ENCODE results near the gene KRTAP5-4.

Gene KRTAP5-4

DNA sequence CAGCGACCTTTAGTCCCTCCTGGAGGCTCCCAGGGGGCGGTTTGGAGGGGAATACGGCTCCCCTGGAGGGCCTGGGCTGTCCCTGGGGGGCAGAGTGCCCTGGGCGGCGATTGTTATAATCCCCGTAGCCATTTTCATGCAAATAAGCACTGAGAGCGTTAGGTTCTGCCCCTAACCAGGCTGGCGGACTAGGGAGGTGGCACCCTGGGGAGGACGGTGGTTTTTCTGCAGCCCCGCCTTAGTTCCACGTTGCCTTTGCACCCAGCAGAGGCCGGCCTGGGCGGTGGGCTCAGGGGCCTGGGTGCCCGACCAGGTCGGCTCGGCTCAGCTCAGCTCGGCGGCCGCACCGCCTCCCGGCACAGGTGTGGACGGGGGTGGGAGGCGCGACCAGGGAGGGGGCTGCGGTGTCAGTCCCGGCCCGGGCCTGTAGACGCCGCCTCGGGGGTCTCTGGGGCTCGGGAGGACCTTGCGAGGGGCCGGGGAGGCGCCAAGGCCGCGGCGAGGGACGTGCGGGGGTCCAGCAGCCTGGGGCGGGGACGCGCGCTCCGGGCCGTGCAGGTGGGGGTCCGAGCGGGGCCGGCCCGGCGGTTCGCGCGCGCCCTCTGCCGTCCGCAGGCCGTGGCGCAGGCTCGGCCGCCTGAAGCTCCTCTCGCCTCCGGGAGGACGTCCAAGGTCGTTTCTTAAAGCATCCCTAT lies 47.6 kb downstream of the KRTAP5-4 start:
- no peak overlapping the region for H3K27ac ChIP-seq (ENCODE audit: insufficient read depth in 1 of 2, low read depth in 1 of 2, low read length in 2 of 2, poor library complexity in 1 of 2, severe bottlenecking in 2 of 2)
- H3K27me3 ChIP-seq (replicated peaks in 2 of 5; ENCODE audit: control insufficient read depth in 4 of 5, insufficient read depth in 5 of 5, low read length in 4 of 5) = peaks cover 4 to 82% (median 24%) of the 10 kb centered on the region in 5 experiments
- WGBS (ENCODE audit: insufficient coverage) = 2% methylated on average over 50 of the region's 64 CpGs

DNA sequence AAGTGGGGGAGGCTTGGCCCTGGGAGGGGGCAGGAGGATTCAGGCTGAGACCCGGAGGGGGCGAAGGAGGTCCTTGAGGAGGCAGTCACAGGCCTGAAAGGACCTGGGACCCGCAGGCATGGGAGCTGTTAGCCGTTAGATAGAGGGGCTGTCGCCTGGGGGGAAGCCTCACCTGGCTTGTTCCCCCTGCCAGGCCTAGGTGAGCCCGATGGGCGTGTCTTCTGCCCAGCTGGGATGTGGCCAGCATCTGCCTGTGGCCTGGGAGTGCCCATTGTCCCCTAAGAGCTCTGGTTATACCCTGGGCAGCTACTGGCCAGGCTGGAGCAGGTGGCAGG lies 48.1 kb downstream of the KRTAP5-4 start:
- peaks cover 0 to 30% (median 20%) of the 10 kb centered on the region in 4 experiments for H3K4me1 ChIP-seq (ENCODE audit: control extremely low read depth in 1 of 4, control insufficient read depth in 4 of 4, insufficient read depth in 4 of 4, low read length in 3 of 4)
- peaks cover 1 to 11% (median 6%) of the 10 kb centered on the region in 5 experiments for H3K9me3 ChIP-seq (ENCODE audit: control extremely low read depth in 1 of 5, control insufficient read depth in 4 of 5, insufficient read depth in 2 of 5, low read depth in 1 of 5, low read length in 4 of 5)
- H3K27me3 ChIP-seq (replicated peaks in 2 of 5; ENCODE audit: control insufficient read depth in 4 of 5, insufficient read depth in 5 of 5, low read length in 4 of 5) = peaks cover 1 to 87% (median 24%) of the 10 kb centered on the region in 5 experiments
- no peak for DNase-seq
- 9% methylated on average over 7 of the region's 7 CpGs for WGBS (ENCODE audit: insufficient coverage)
- H3K4me3 ChIP-seq (ENCODE audit: control insufficient read depth in 1 of 7, extremely low read depth in 1 of 7, insufficient read depth in 4 of 7, low read depth in 2 of 7, low read length in 6 of 7) = peak overlapping the region in 1 of 7 experiments; percentile 54
- CTCF ChIA-PET = interaction anchor here (1.3 to 3.0 kb wide), 6 partner anchors 9 to 59 kb away, joined by 6 to 20 read pairs (median 6); no protein-coding TSS in a partner anchor
- H3K36me3 ChIP-seq (ENCODE audit: control insufficient read depth in 4 of 4, insufficient read depth in 4 of 4, low read length in 3 of 4) = no peaks in the 10 kb centered on the region
- POLR2A ChIA-PET = interaction anchor here (2.3 kb wide), 1 partner anchor 10 kb away, joined by 6 read pairs; no protein-coding TSS in a partner anchor
- no peak overlapping the region for H3K27ac ChIP-seq (ENCODE audit: insufficient read depth in 1 of 2, low read depth in 1 of 2, low read length in 2 of 2, poor library complexity in 1 of 2, severe bottlenecking in 2 of 2)

More for the DNA sequence above, 47.6 kb downstream of the KRTAP5-4 start:
- ChIA-PET CTCF (interaction anchor here (0.6 to 3.0 kb wide), 15 partner anchors 9 to 446 kb away, joined by 3 to 20 read pairs (median 6); no protein-coding TSS in a partner anchor), POLR2A (interaction anchor here (1.0 to 2.3 kb wide), 2 partner anchors 10 to 22 kb away, joined by 6 read pairs; no protein-coding TSS in a partner anchor)
- DNase-seq = peak; percentile 27 to 60 (median 56)
- Histone ChIP-seq H3K36me3 (ENCODE audit: control insufficient read depth in 4 of 4, insufficient read depth in 4 of 4, low read length in 3 of 4) (no peaks in the 10 kb centered on the region), H3K4me3 (ENCODE audit: control insufficient read depth in 1 of 7, extremely low read depth in 1 of 7, insufficient read depth in 4 of 7, low read depth in 2 of 7, low read length in 6 of 7) (peak overlapping the region in 4 of 7 experiments; percentile 16 to 54 (median 45)), H3K4me1 (ENCODE audit: control extremely low read depth in 1 of 4, control insufficient read depth in 4 of 4, insufficient read depth in 4 of 4, low read length in 3 of 4) (peaks cover 0 to 30% (median 20%) of the 10 kb centered on the region in 4 experiments), H3K9me3 (ENCODE audit: control extremely low read depth in 1 of 5, control insufficient read depth in 4 of 5, insufficient read depth in 2 of 5, low read depth in 1 of 5, low read length in 4 of 5) (peaks cover 4 to 13% (median 6%) of the 10 kb centered on the region in 5 experiments)

DNA sequence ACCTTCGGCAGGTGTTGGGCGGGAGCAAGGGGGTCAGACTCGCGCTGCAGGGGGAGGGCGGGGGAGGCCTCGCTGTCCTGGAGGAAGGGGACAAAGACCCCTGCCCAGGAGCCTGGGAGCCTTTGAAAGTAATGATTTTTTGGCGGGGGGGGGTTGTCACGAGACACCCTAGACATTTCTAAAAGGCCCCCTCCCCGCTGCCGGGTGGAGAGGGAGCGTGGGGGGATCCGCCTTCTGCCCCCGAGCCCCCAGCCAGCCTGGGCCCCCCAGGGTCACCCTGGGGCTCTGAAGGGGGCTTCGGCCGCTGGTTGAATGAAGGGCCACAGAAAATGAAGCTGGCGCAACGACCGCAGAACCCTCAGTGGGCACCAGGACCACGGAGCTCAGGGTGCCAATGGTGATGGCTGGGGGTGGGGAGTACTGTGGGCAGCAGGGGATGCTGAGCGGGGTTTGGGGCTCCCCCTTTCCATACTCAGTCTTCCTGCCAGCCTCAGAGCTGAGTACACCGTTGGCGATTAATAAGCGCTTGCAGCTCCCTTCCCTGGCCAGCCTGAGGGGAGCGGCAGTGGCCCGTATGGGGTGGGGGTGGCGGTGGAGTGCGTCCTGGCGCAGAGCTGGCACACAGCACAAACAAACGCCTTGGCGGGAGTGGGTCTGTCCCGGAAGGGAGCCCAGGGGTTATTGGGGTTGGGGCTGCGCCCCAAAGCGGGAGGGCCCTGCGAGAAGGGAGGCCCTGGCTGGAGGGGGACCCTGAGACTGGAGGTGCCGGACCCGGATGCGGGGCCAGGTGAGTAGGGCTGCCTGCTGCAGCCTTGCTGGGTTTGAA lies 48.6 kb downstream of the KRTAP5-4 start:
- H3K27ac ChIP-seq (ENCODE audit: insufficient read depth in 1 of 2, low read depth in 1 of 2, low read length in 2 of 2, poor library complexity in 1 of 2, severe bottlenecking in 2 of 2) = no peak overlapping the region
- H3K4me1 ChIP-seq (ENCODE audit: control extremely low read depth in 1 of 4, control insufficient read depth in 4 of 4, insufficient read depth in 4 of 4, low read length in 3 of 4) = peaks cover 0 to 30% (median 20%) of the 10 kb centered on the region in 4 experiments
- peaks cover 0 to 87% (median 24%) of the 10 kb centered on the region in 5 experiments for H3K27me3 ChIP-seq (replicated peaks in 2 of 5; ENCODE audit: control insufficient read depth in 4 of 5, insufficient read depth in 5 of 5, low read length in 4 of 5)
- CTCF ChIA-PET = interaction anchor here (1.3 to 3.0 kb wide), 5 partner anchors 8 to 27 kb away, joined by 6 to 20 read pairs (median 6); no protein-coding TSS in a partner anchor
- no peak for DNase-seq
- POLR2A ChIA-PET = interaction anchor here (0.5 to 2.3 kb wide), 2 partner anchors 9 to 198 kb away, joined by 5 to 6 read pairs; no protein-coding TSS in a partner anchor
- peaks cover 0 to 5% (median 3%) of the 10 kb centered on the region in 5 experiments for H3K9me3 ChIP-seq (ENCODE audit: control extremely low read depth in 1 of 5, control insufficient read depth in 4 of 5, insufficient read depth in 2 of 5, low read depth in 1 of 5, low read length in 4 of 5)
- 10% methylated on average over 10 of the region's 37 CpGs for WGBS (ENCODE audit: insufficient coverage)
- no peaks in the 10 kb centered on the region for H3K36me3 ChIP-seq (ENCODE audit: control insufficient read depth in 4 of 4, insufficient read depth in 4 of 4, low read length in 3 of 4)
- H3K4me3 ChIP-seq (ENCODE audit: control insufficient read depth in 1 of 7, extremely low read depth in 1 of 7, insufficient read depth in 4 of 7, low read depth in 2 of 7, low read length in 6 of 7) = peak overlapping the region in 1 of 7 experiments; percentile 57

DNA sequence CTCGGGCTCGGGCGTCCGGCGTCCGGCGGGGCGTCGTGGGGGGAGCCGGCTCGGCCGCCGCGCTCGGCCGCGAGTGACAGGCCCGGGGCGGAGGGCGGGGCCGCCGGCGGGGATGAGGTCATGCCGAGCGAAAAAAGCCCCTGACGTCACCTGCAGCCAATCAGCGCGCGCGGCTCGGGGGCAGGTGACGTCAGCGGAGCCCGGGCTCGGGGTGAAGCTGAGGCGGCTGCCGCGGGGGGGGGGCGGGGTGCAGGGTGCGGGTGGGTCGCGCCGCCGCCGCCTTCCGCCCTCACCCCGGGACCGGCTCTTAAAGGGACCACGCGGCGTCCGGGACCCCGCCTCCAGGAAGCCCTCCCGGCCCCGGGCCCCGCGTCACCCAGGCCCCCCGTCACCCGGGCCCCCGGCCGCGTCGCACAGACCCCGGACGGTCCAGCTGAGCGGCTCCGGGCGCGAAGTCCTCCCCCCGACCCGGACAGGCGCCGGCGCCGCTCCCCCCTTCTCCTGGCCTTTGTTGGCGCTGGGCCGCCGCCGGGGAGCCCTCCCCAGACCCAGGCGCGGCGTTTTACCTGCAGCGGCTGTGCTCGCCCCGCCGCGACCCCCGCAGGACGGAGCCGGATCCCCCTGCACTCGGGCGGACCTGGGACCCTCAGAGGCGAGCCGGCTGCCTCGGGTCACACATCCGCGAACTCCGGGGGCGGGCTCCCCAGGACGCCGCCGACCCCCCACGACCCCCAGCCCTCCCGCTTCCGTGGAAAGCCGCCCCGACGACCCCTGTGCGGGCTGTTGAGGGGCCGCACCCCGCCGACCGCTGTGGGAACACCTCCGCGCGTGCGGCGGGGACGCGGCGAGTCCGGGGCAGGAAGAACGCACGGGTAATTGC lies 49.5 kb downstream of the KRTAP5-4 start, which contains the start of gene DUSP8:
Gene DUSP8 (minus strand): TSS at position 75 of the 880 bp plus-strand sequence. CDS start 6,445 bp downstream, outside the sequence.
- ChIA-PET POLR2A (interaction anchor here (0.5 kb wide), 1 partner anchor 199 kb away, joined by 5 read pairs; no protein-coding TSS in a partner anchor), CTCF (interaction anchor here (0.8 to 1.3 kb wide), 2 partner anchors 25 to 26 kb away, joined by 3 to 6 read pairs; no protein-coding TSS in a partner anchor)
- H3K36me3 ChIP-seq (ENCODE audit: control insufficient read depth in 4 of 4, insufficient read depth in 4 of 4, low read length in 3 of 4) = no peaks in the 10 kb centered on the region
- no peaks in the 10 kb centered on the region for H3K9me3 ChIP-seq (ENCODE audit: control extremely low read depth in 1 of 5, control insufficient read depth in 4 of 5, insufficient read depth in 2 of 5, low read depth in 1 of 5, low read length in 4 of 5)
- peaks cover 0 to 88% (median 24%) of the 10 kb centered on the region in 5 experiments for H3K27me3 ChIP-seq (replicated peaks in 2 of 5; ENCODE audit: control insufficient read depth in 4 of 5, insufficient read depth in 5 of 5, low read length in 4 of 5)
- peaks cover 0 to 30% (median 20%) of the 10 kb centered on the region in 4 experiments for H3K4me1 ChIP-seq (ENCODE audit: control extremely low read depth in 1 of 4, control insufficient read depth in 4 of 4, insufficient read depth in 4 of 4, low read length in 3 of 4)
- no peak within 1 kb of the TSS for H3K27ac ChIP-seq (ENCODE audit: insufficient read depth in 1 of 2, low read depth in 1 of 2, low read length in 2 of 2, poor library complexity in 1 of 2, severe bottlenecking in 2 of 2)
- peak within 1 kb of the TSS in 4 of 7 experiments; percentile 35 to 57 (median 54) for H3K4me3 ChIP-seq (ENCODE audit: control insufficient read depth in 1 of 7, extremely low read depth in 1 of 7, insufficient read depth in 4 of 7, low read depth in 2 of 7, low read length in 6 of 7)
- peak; percentile 86 to 92 (median 92) for DNase-seq
- under 1% methylated on average over 99 of the region's 124 CpGs for WGBS (ENCODE audit: insufficient coverage)

DNA sequence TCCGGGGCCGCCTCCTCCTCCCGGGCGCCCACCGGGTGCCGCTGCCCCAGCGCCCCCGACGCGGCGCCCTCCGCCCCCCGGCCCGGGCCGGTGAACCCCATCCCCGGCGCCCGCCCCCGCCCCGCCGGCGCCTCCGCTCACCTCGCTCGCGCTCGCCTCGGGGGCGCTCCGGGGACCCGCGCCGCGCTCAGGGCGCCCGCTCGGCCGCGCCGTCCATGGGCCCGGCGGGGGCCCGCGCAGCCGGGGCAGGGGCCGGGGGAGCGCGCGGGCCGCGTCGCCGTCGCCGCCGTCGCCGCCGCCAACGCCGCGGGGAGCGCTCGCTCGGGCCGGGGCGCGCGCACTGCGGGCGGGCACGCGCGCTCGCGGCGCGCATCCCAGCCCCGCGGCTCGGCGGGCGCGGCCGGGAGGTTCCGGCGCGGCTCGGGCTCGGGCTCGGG lies 50.2 kb downstream of the KRTAP5-4 start:
- no peak overlapping the region for H3K27ac ChIP-seq (ENCODE audit: insufficient read depth in 1 of 2, low read depth in 1 of 2, low read length in 2 of 2, poor library complexity in 1 of 2, severe bottlenecking in 2 of 2)
- H3K9me3 ChIP-seq (ENCODE audit: control extremely low read depth in 1 of 5, control insufficient read depth in 4 of 5, insufficient read depth in 2 of 5, low read depth in 1 of 5, low read length in 4 of 5) = no peaks in the 10 kb centered on the region
- peaks cover 0 to 91% (median 24%) of the 10 kb centered on the region in 5 experiments for H3K27me3 ChIP-seq (replicated peaks in 2 of 5; ENCODE audit: control insufficient read depth in 4 of 5, insufficient read depth in 5 of 5, low read length in 4 of 5)
- no peak for DNase-seq
- WGBS (ENCODE audit: insufficient coverage) = under 1% methylated on average over 38 of the region's 91 CpGs
- CTCF ChIA-PET = interaction anchor here (0.8 kb wide), 1 partner anchor 25 kb away, joined by 3 read pairs; no protein-coding TSS in a partner anchor
- H3K4me1 ChIP-seq (ENCODE audit: control extremely low read depth in 1 of 4, control insufficient read depth in 4 of 4, insufficient read depth in 4 of 4, low read length in 3 of 4) = peaks cover 0 to 30% (median 20%) of the 10 kb centered on the region in 4 experiments
- POLR2A ChIA-PET = no interaction called here
- peak overlapping the region in 2 of 7 experiments; percentile 52 to 55 for H3K4me3 ChIP-seq (ENCODE audit: control insufficient read depth in 1 of 7, extremely low read depth in 1 of 7, insufficient read depth in 4 of 7, low read depth in 2 of 7, low read length in 6 of 7)
- H3K36me3 ChIP-seq (ENCODE audit: control insufficient read depth in 4 of 4, insufficient read depth in 4 of 4, low read length in 3 of 4) = no peaks in the 10 kb centered on the region

Data from common myeloid progenitor, CD34-positive (primary cell).